H1 (cell line): ENCODE results near the gene OR51E1. TPM values are rescaled to one million over a fixed set of nuclear protein-coding genes. Genes with fewer than 3 reads are reported as not detected.

Source experiments
- BCL11A ChIP-seq, 2 experiments: IDR thresholded peaks; one replicate each; pipeline ENCODE4 v1.6.1; 2011; ENCODE audit warnings: low read depth in 2 of 2, low read length in 2 of 2, mild to moderate bottlenecking in 2 of 2
- GTF2F1 ChIP-seq: IDR thresholded peaks from 2 replicates; pipeline ENCODE4 v1.6.1; 2012; ENCODE audit warnings: low read depth, low read length, improper control_type of control experiment, borderline replicate concordance
- PHF8 ChIP-seq: fragments of 200-600 bp; sonication (generic); conservative IDR thresholded peaks from 2 replicates; pipeline ENCODE4 v1.7.1; 2012; ENCODE audit warnings: low read depth, mild to moderate bottlenecking, inconsistent platforms, low read length, moderate library complexity
- SIX5 ChIP-seq: IDR thresholded peaks from 2 replicates; pipeline ENCODE4 v1.6.1; 2011; ENCODE audit warnings: mild to moderate bottlenecking, low read depth, low read length
- polyA plus RNA-seq, 7 experiments: library from polyadenylated mRNA; depleted of rRNA in 3 of 7; stranded (reverse) in 5 of 7; unstranded in 2 of 7; fragments of >200 nt in 5 of 7; fragments of 200-250 nt in 2 of 7; gene quantifications; 1 replicate in 5 of 7; 2 replicates in 1 of 7; 4 replicates in 1 of 7; pipeline versions ENCODE4 v1.2.1 to v1.2.3, GENCODE V29; 2011 to 2013; ENCODE audit warnings: missing spikeins in 2 of 7, mixed read lengths in 2 of 7
- total RNA-seq: library from RNA; stranded (reverse); fragmentation: NEBNext Ultra II Directional; extraction: Animal tissue kit (Norgen Biotek cat#: 25700); gene quantifications from 2 replicates; pipeline ENCODE4 v1.2.1, GENCODE V29; 2021
- TF ChIP-seq, protein P1 (sequence below): IDR thresholded peaks from 2 replicates; pipeline ENCODE4 v1.6.1; 2012; ENCODE audit warnings: inconsistent platforms

Gene OR51E1
- total and polyA plus RNA-seq, 2 of the 8 experiments (the other 6 are each of a cell fraction or from before 2014, with no cell fraction given) = not detected

DNA sequence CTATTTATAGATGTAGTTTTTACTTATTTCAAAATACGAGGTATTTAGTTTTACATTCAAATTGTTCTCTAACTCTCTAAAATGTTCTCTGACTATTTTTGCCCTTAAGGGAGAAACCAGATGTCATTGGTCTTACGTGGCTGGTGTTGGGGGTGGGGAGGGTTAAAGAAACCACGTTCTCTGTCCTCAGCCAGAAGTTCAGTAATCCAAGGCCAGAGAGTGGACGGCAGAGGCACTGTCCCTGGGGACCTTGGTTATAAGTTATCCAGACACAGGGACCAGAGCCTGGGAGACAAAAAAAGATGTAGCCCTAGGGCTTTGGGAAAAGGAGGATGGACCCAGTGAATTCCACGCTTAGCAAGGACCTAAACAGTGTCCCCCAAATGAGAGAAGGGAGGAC lies 706 bp upstream of the OR51E1 start (continued):
- TF ChIP-seq GTF2F1 (no peak), SIX5 (no peak), BCL11A (IDR thresholded peaks at IDR 0.05; ENCODE audit: low read depth in 2 of 2, low read length in 2 of 2) (no peak), PHF8 (no peak)
- TF ChIP-seq, protein P1, sequence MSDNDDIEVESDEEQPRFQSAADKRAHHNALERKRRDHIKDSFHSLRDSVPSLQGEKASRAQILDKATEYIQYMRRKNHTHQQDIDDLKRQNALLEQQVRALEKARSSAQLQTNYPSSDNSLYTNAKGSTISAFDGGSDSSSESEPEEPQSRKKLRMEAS = no peak
